ENCODE measurements around the gene TALDO1. TPM values are rescaled to one million over a fixed set of nuclear protein-coding genes. Genes with fewer than 3 reads are reported as not detected.

The TALDO1 gene
- total RNA-seq, 1 donor from 2014 or later, result 182 TPM

- no peak overlapping the region for H3K27ac Mint-ChIP-seq (ENCODE audit: unreplicated experiment)
- peaks cover 13% of the 10 kb centered on the region for H3K4me1 Mint-ChIP-seq (ENCODE audit: low read depth, unreplicated experiment)
- DNase-seq, result no peak
- no peaks in the 10 kb centered on the region for H3K36me3 Mint-ChIP-seq (ENCODE audit: unreplicated experiment)
- peaks cover 7% of the 10 kb centered on the region for H3K27me3 Mint-ChIP-seq (ENCODE audit: unreplicated experiment)
- TF ChIP-seq CTCF (IDR thresholded peaks at IDR 0.05; ENCODE audit: partially characterized antibody, unreplicated experiment), result no peak
- peaks cover 10% of the 10 kb centered on the region for H3K9me3 Mint-ChIP-seq (ENCODE audit: unreplicated experiment)
- H3K4me3 Mint-ChIP-seq (ENCODE audit: unreplicated experiment), result no peak overlapping the region
These were observed 45.6 kb downstream of the TALDO1 start for GRCh38 chr11:792873-793272.

- peak overlapping the region; percentile 83 for H3K27ac Mint-ChIP-seq (ENCODE audit: unreplicated experiment)
- TF ChIP-seq CTCF (IDR thresholded peaks at IDR 0.05; ENCODE audit: partially characterized antibody, unreplicated experiment), result no peak
- no peak for DNase-seq
- H3K9me3 Mint-ChIP-seq (ENCODE audit: unreplicated experiment), result peaks cover 10% of the 10 kb centered on the region
- peaks cover 7% of the 10 kb centered on the region for H3K27me3 Mint-ChIP-seq (ENCODE audit: unreplicated experiment)
- peak overlapping the region; percentile 65 for H3K4me3 Mint-ChIP-seq (ENCODE audit: unreplicated experiment)
- no peaks in the 10 kb centered on the region for H3K36me3 Mint-ChIP-seq (ENCODE audit: unreplicated experiment)
- H3K4me1 Mint-ChIP-seq (ENCODE audit: low read depth, unreplicated experiment), result peaks cover 13% of the 10 kb centered on the region
These were observed 46.3 kb downstream of the TALDO1 start for GRCh38 chr11:793556-793955.

GRCh38 chr11:794013-794765 lies 46.9 kb downstream of the TALDO1 start:
- no peak for TF ChIP-seq CTCF (IDR thresholded peaks at IDR 0.05; ENCODE audit: partially characterized antibody, unreplicated experiment)
- H3K27me3 Mint-ChIP-seq (ENCODE audit: unreplicated experiment), result peaks cover 7% of the 10 kb centered on the region
- H3K9me3 Mint-ChIP-seq (ENCODE audit: unreplicated experiment), result peaks cover 10% of the 10 kb centered on the region
- peak overlapping the region; percentile 83 for H3K27ac Mint-ChIP-seq (ENCODE audit: unreplicated experiment)
- peak overlapping the region; percentile 65 for H3K4me3 Mint-ChIP-seq (ENCODE audit: unreplicated experiment)
- no peaks in the 10 kb centered on the region for H3K36me3 Mint-ChIP-seq (ENCODE audit: unreplicated experiment)
- no peak for DNase-seq
- H3K4me1 Mint-ChIP-seq (ENCODE audit: low read depth, unreplicated experiment), result peaks cover 10% of the 10 kb centered on the region

- Mint-ChIP-seq H3K9me3 (ENCODE audit: unreplicated experiment) (peaks cover 10% of the 10 kb centered on the region), H3K4me3 (ENCODE audit: unreplicated experiment) (peak overlapping the region; percentile 46), H3K27ac (ENCODE audit: unreplicated experiment) (no peak overlapping the region), H3K27me3 (ENCODE audit: unreplicated experiment) (peaks cover 7% of the 10 kb centered on the region), H3K36me3 (ENCODE audit: unreplicated experiment) (no peaks in the 10 kb centered on the region), H3K4me1 (ENCODE audit: low read depth, unreplicated experiment) (peaks cover 10% of the 10 kb centered on the region)
- peak; percentile 32 for DNase-seq
- TF ChIP-seq CTCF (IDR thresholded peaks at IDR 0.05; ENCODE audit: partially characterized antibody, unreplicated experiment), result no peak
These were observed 47.7 kb downstream of the TALDO1 start for GRCh38 chr11:794766-795633.

Data from glutamatergic neuron (in vitro differentiated cells).